HG03175 (cell line): Measurements from ENCODE around the gene INTS11.

Experiments
- ATAC-seq: cut with Tn5 transposase; IDR thresholded peaks from one replicate; pipeline ENCODE4 v1.9.1; 2021; ENCODE audit warnings: mild to moderate bottlenecking, moderate library complexity; ENCODE audit not compliant: unreplicated experiment

INTS11 gene

DNA sequence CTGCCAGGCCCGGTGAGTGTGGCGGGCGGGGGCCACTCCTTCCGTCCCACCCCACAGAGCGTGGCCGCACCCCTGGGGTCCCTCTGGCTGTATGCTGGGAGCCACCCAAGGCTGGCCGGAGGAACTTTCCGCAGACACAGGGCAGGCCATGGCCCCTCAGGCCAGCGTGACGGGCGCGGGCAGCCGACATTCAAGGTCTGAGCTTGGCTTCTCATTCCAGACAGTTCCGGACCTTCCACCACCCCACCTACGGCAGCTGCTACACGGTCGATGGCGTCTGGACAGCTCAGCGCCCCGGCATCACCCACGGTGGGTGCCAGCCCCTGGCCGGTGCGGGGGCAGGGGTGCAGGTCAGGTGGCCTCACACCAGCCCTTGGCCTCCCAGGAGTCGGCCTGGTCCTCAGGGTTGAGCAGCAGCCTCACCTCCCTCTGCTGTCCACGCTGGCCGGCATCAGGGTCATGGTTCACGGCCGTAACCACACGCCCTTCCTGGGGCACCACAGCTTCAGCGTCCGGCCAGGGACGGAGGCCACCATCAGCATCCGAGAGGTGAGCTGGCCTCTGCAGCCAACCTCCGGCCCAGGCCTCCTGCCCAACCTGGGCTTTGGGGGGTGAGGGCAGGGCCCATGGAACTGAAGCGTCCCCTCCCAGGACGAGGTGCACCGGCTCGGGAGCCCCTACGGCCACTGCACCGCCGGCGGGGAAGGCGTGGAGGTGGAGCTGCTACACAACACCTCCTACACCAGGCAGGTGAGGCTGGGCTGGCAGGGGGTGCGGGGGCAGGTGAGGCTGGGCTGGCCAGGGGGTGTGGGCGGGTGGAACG is 37.0 kb downstream of the INTS11 start:
- ATAC-seq, result no peak

DNA sequence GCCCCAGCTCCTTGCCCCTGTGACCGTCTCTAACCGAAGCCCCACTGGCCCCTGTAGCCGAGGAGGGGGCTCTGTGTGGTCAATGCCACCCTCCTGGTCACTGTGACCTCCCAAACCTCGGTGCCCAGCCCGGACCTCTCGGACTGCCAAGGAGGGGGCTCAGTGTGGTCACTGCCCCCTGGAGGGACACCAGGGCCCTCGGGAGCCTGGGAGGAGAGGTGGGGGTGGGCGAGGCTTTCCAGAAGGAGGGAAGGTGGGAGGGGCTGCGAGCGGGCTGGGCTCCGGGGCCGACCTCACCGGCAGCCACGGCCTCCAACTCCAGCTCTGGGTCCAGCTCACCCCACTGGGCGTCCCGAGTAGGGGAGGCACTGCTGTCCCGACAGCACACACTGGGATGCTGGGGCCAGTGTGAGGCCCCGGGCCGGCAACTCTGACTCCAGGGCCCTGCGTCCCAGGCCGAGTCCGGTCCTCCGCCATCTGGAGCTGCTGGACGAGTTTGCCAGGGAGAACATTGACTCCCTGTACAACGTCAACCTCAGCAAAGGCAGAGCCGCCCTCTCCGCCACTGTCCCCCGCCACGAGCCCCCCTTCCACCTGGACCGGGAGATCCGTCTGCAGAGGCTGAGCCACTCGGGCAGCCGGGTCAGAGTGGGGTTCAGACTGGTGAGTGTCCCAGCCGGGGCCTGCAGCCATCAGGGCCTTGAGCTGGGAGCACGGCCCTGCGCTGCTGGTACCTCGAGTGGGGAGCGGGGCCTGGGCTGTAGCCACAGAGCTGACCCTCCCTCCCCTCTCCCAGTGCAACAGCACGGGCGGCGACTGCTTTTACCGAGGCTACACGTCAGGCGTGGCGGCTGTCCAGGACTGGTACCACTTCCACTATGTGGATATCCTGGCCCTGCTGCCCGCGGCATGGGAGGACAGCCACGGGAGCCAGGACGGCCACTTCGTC is 37.9 kb downstream of the INTS11 start:
- no peak for ATAC-seq

DNA sequence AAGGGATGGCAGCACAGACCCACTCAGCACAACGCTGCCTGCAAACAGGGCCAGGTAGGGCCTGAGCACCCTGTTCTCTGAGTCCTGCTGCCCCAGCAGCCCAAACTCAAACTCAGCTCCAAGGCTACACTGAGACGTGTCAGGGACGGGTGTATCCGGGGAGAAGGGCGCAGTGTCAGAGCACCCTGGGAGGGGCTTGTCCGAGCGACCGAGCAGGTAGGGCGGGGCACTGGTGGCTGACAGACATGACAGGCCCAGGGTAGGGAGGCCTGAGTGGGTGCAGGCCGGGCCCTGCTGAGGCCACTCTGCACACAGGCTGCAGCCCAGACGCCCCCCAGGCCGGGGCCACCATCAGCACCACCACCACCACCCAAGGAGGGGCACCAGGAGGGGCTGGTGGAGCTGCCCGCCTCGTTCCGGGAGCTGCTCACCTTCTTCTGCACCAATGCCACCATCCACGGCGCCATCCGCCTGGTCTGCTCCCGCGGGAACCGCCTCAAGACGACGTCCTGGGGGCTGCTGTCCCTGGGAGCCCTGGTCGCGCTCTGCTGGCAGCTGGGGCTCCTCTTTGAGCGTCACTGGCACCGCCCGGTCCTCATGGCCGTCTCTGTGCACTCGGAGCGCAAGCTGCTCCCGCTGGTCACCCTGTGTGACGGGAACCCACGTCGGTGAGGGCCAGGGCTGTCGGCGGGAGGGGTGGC is 38.7 kb downstream of the INTS11 start:
- ATAC-seq, result no peak

GRCh38 chr1:1285102-1285571 is 39.3 kb downstream of the INTS11 start:
- no peak for ATAC-seq

DNA sequence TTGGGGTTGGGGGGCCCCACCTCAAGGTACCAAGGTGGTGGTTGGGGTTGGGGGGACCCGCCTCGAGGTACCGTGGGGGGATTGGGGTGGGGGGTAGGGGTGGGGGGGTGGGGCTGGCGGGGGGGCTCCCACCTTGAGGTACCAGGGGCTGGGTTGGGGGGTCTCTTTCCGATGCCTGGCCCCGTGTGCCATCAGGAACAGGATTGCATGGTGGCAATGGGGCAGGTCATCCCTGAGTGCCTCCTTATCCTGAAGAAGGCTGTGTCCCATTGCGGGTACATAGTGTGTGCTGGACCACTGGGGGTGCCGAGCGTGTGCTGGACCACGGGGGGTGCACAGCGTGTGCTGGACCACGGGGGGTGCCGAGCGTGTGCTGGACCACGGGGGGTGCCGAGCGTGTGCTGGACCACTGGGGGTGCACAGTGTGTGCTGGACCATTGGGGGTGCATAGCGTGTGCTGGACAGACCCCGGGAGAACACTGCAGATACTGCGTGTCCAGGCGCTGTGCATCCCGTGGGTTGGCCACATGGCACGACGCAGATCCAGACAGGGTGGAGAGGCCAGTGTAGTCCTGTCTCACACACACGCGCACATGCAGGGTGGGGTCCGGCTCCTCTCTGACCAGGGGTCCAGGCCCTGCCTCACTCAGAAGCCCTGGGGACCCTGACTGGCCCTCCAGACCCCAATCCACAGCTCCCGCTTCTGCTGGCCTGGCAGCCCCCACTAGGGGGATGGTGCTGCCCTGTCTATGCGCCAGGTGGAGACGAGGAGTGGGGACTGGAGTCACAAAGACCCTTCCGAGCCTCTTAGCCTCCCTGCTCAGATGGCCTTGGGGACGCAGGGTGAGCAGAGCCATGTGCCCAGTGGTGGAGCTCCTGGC is 40.0 kb downstream of the INTS11 start:
- ATAC-seq, result no peak

GRCh38 chr1:1283821-1284220 is 40.6 kb downstream of the INTS11 start:
- ATAC-seq, result no peak

DNA sequence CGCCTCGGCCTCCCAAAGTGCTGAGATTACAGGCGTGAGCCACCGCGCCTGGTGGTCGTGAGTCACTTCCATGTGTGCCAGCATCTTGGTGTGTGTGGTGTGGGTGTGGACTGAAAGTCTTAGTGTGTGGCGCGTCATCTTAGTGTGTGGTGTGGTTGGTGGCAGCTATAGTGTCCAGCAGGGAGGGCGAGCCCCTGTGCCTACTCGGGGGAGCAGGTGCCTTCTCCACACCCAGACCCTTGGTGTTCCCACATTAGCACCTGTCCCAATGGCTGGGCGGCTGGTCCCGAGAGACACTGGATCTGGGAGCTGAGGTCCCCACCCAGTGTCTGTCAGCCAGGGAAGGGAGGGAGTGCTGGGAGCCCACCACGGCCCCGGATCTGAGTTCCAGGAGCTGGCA is 41.5 kb downstream of the INTS11 start:
- no peak for ATAC-seq

DNA sequence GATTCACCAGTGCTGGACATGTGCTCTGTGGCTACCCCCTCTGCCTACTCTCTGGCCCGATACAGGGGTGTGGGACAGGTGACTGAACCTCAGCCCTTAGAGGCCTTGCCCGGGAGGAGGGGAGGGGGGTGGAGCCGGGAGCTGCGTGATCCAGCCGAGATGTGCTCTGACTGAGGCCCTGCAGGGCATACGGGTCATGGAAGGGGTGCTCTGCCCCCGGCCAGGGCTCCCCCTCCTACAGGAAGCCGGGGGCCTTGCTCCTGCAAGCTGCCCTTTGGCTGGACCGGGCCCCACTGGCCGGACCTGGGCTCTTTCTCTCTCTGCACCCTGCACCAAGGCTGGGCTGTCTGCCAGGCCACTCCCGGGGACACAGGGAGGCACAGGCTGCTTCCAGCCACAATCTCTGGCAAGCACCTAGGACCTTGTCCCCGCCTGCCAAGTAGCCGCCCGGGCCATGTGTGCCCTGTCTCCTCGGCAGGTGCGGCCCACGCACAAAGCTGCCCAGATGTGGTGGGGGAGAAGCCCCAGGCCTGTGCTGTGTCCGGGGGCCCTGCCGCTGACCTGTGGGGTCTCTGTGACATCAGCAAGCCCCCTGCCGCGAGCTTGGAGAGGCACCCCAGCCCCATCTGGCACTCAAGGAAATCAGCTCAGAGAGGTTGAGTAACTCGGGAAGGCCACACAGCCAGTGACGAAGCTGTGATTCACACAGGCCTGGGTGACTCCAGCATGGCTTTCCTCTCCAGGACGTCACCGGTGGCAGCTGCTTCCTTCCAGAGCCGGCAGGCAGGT is 42.7 kb downstream of the INTS11 start:
- ATAC-seq, result no peak

DNA sequence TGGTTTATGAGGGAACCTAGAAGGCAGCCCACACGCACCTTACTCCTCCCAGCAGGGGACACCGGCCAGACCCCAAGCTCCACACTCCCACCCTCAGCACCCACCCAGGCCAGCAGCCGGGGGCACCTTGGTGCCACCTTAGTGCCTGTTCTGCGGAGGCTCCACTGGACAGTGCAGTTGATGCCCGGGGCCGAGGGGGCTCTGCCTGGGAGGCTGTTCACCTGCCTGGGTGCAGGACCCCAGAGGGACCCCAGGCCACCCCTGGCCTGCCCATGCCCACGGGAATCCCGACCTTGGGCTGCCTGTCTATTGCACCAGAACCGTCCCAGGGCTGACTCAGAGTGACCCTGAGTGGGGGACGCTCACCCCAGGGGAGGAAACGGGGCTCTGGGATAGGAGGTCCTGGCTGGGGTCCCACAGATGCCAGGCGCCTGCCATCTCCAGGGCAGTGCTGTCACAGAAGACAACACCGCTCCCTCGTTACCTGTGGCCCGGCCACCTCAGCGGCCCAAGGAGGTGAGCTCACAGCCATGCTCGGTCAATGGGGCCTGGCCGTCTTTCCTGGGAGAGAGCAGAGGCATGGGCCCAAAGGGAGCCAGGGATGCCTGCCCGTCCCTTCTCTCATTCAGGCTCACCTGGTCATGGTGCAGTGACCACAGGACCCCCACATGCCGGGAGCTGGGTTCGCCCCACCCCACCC is 43.5 kb downstream of the INTS11 start:
- ATAC-seq, result no peak

DNA sequence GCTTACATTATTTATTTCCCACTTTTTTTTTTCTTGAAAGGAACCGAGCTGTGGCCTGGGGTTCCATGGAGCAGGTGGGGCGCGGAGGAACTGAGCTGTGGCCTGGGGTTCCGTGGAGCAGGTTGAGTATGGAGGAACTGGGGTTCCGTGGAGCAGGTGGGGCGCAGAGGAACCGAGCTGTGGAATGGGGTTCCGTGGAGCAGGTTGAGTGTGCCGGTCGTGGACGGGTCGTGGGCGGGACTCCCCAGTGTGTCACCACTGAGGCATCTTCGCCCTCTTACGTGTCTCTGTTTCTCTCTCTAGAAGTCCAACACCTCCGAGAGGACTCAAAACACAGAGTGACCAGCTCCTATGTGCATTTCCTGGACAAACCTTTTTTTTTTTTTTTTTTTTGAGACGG is 45.4 kb downstream of the INTS11 start:
- no peak for ATAC-seq

GRCh38 chr1:1278620-1279019 is 45.8 kb downstream of the INTS11 start:
- no peak for ATAC-seq

- ATAC-seq, result no peak
Measured at GRCh38 chr1:1275836-1276235, 48.6 kb downstream of the INTS11 start.

DNA sequence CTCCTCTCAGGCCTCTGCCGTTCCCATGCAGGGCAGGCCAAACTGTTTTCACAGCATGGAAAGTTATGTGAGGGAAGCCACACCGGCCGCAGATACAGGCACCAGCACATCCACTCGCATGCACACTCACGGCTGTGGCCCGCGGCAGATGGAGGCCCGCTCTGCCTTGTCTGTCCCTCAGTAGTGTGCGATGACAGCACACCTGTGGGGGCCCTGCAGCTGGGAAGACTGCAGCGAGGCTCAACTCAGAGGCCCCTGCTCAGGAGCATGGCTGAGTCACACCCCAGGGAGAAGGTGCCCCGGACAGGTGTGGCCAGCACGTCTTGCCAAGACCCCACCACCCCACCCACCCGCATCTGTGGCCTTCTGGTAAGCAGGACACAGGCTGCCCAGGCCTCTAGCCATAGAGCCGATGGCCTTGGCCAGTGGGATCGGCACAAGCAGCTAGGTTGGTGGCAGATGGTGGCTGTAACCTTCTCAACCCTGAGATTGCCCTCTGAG is 49.5 kb downstream of the INTS11 start:
- ATAC-seq, result no peak

DNA sequence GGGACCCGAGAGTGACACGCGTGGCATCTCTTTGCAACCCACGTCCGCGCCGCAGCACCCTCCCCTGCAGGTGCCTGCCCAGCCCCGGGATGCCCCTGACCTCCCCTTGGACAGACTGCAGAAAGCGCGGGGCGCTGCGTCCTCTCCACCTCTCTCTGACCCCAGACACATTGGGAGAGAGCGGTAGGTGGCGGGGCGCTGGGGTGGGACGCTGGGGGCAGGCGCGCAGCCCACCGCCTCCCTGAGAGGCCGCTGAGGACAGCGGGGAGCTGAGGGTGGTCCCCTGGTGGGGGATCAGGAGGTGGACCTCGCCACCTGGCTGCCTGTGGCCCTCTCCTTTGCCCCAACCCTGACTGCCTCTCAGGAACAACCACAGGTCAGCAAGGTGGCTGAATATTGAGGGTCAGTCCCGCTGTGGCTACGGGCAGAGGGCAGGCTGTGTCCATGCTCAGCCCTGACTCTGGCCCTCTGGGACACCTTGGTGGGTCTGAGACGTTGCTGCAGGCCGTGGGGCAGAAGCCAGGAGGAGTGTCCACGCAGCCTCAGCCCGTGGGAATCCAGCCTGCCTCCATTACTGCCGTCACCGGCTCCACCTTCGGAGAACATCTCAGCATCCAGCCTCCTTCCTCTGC is 50.0 kb downstream of the INTS11 start:
- ATAC-seq, result no peak

DNA sequence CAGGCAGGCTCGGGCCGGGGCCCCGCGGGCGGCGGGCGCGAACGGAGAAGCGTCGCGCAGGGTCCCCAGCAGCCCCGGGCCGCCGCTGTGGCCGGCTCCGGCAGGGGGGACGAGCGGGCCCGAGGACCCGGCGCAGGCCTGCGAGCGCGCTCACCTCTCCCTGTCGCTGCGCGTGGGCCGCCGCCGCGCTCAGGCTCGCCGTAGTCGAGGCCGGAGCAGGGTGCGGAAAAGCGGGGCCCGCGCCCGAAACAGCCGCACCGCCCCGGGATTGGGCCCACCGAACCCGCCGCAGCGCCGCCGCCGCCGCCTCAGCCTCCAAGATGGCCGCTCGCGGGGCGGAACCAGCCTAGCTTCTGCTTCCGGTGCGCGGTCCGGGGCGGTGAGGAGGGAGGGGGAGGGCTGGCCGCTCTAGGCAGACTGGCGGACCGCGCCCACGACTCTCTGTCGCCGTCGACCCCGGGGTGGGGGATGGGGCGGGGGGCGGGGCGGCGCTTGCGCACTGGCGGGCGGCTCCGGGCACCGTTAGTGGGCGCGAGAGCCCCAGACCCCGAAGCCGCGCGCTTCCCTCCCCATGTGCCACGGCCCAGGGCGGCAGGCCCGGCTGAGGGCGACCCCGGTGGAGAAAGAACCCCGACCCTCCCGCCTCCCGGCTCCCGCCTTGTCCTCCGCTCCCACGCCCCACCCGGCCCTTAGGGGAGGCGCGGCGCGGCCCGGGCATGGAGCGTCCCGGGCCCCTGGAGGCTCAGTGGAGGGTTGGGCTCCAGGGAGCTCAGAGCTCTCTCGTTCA is 50.8 kb downstream of the INTS11 start, which contains the start of gene UBE2J2:
Gene UBE2J2, minus strand, starts transcription at position 343 of the 787 bp plus-strand sequence. CDS start 5,862 bp downstream, outside the sequence.
- ATAC-seq, result peak; percentile 85

DNA sequence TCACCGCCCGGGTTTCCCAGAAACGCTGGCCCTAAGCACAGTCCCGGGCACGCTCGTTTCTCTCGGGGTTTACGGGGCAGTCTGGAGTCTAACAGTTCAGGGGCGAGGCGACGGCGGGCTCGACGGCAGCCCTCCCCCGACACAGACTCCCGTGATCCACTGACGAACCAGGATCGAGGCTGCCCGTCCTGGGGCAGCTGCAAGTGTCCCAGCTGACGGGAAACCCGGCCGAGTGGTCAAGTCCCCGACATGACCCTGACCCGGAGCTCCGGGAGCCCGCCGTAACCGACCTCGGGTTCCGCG is 51.3 kb downstream of the INTS11 start:
- peak; percentile 8 for ATAC-seq
